ENCODE measurements around the gene CCNA1. TPM values are rescaled to one million over a fixed set of nuclear protein-coding genes. Genes with fewer than 3 reads are reported as not detected.

The CCNA1 gene
- total RNA-seq, 1 experiment from 2014 or later, result 2.7 TPM

DNA sequence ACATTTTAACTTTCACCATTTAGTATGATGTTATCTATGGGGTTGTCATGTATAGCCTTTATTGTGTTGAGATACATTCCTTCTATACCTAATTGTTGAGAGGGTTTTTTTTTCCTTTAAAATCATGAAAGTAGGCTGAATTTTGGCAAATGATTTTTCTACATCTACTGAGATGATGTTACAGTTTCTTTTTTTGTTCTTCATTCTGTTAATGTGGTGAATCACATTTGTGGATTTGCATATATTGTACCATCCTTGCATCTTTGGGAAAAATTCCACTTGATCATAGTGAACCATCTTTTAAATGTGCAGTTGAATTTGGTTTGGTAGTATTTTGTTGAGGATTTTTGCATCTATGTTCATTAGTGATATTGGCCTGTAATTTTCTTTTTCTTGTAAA lies 29.2 kb downstream of the CCNA1 start:
- Mint-ChIP-seq H3K36me3 (ENCODE audit: insufficient read depth in 1 of 3, low read depth in 3 of 3) (no peaks in the 10 kb centered on the region), H3K27ac (no peak overlapping the region), H3K4me1 (peaks cover 4% of the 10 kb centered on the region in 2 experiments), H3K9me3 (no peaks in the 10 kb centered on the region; a peak in 1 of 5 replicates), H3K27me3 (ENCODE audit: low read depth) (no peaks in the 10 kb centered on the region), H3K4me3 (no peak overlapping the region)
- TF ChIP-seq, protein P1, sequence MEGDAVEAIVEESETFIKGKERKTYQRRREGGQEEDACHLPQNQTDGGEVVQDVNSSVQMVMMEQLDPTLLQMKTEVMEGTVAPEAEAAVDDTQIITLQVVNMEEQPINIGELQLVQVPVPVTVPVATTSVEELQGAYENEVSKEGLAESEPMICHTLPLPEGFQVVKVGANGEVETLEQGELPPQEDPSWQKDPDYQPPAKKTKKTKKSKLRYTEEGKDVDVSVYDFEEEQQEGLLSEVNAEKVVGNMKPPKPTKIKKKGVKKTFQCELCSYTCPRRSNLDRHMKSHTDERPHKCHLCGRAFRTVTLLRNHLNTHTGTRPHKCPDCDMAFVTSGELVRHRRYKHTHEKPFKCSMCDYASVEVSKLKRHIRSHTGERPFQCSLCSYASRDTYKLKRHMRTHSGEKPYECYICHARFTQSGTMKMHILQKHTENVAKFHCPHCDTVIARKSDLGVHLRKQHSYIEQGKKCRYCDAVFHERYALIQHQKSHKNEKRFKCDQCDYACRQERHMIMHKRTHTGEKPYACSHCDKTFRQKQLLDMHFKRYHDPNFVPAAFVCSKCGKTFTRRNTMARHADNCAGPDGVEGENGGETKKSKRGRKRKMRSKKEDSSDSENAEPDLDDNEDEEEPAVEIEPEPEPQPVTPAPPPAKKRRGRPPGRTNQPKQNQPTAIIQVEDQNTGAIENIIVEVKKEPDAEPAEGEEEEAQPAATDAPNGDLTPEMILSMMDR (conservative IDR thresholded peaks at IDR 0.05), result no peak
- Histone ChIP-seq H2BK12ac (ENCODE audit: insufficient read length, low read depth, low read length) (no peak overlapping the region), H3K9ac (ENCODE audit: extremely low read depth, insufficient read length, low read length) (no peak overlapping the region), H2AFZ (ENCODE audit: low read length) (no peak overlapping the region), H3K14ac (ENCODE audit: insufficient read depth, low read length) (no peak overlapping the region), H3K18ac (ENCODE audit: insufficient read length, low read depth, low read length) (no peak overlapping the region), H3K56ac (ENCODE audit: insufficient read length, low read depth, low read length) (no peak overlapping the region), H3K4me1 (ENCODE audit: insufficient read depth, low read length) (no peaks in the 10 kb centered on the region), H3K4ac (ENCODE audit: low read depth, low read length) (no peak overlapping the region), H3K9me3 (ENCODE audit: control insufficient read depth, low read depth, low read length) (no peaks in the 10 kb centered on the region), H2BK15ac (ENCODE audit: low read depth, low read length) (no peak overlapping the region), H2BK5ac (ENCODE audit: insufficient read length, low read length) (no peak overlapping the region), H3K4me2 (ENCODE audit: insufficient read depth, insufficient read length, low read length) (no peak overlapping the region), H3K27ac (ENCODE audit: insufficient read length, low read depth, low read length) (no peak overlapping the region), H4K8ac (replicated peaks; ENCODE audit: insufficient read length, low read depth, low read length) (no peak overlapping the region), H3T11ph (ENCODE audit: low read length) (no peak overlapping the region), H3K27me3 (ENCODE audit: insufficient read depth, low read length) (no peaks in the 10 kb centered on the region), H2BK120ac (ENCODE audit: low read depth, low read length, poor library complexity, severe bottlenecking) (no peak overlapping the region), H4K5ac (ENCODE audit: insufficient read length, low read depth, low read length) (no peak overlapping the region), H2AK5ac (ENCODE audit: insufficient read length, low read length) (no peak overlapping the region), H4K91ac (ENCODE audit: insufficient read length, low read depth, low read length) (no peak overlapping the region), H2BK20ac (ENCODE audit: low read depth, low read length, poor library complexity, severe bottlenecking) (no peak overlapping the region), H3K23ac (ENCODE audit: insufficient read length, low read depth, low read length) (no peak overlapping the region), H4K20me1 (ENCODE audit: control insufficient read depth, insufficient read depth, insufficient read length) (no peaks in the 10 kb centered on the region), H3K79me2 (ENCODE audit: insufficient read depth, low read length) (no peaks in the 10 kb centered on the region), H3K79me1 (ENCODE audit: insufficient read depth, low read depth, low read length, poor library complexity, severe bottlenecking) (no peaks in the 10 kb centered on the region), H3K23me2 (ENCODE audit: insufficient read length, low read depth, low read length, poor library complexity, severe bottlenecking) (no peaks in the 10 kb centered on the region)
- no peak for DNase-seq
